CD14-positive monocyte (primary cell): Measurements from ENCODE around the gene TDRD5. TPM values are rescaled to one million over a fixed set of nuclear protein-coding genes. Genes with fewer than 3 reads are reported as not detected.

ENCODE experiments used
- DNase-seq, 3 donors: peaks; one replicate each; pipeline ENCODE4 v3.0.0-alpha.2; 2011 to 2022
- H2AFZ ChIP-seq: 2 replicates; pipeline ENCODE4 v1.6.0; 2012; ENCODE audit warnings: mild to moderate bottlenecking, low read depth, low read length, inconsistent platforms; ENCODE audit not compliant: insufficient read depth, poor library complexity, severe bottlenecking
- H3K27ac ChIP-seq, 2 donors: 1 replicate in 1 of 2; 2 replicates in 1 of 2; pipeline ENCODE4 v1.5.1; 2012 to 2013; ENCODE audit warnings: low read length in 2 of 2, control low read depth in 1 of 2, inconsistent platforms in 1 of 2, low read depth in 1 of 2, mild to moderate bottlenecking in 1 of 2
- H3K27me3 ChIP-seq, 2 donors: one replicate each; pipeline versions ENCODE4 v1.6.0 to v1.6.1; 2011 to 2013; ENCODE audit warnings: low read length in 2 of 2; ENCODE audit not compliant: control insufficient read depth in 2 of 2, insufficient read depth in 2 of 2
- H3K36me3 ChIP-seq, 2 donors: replicated peaks in 1 of 2; 1 replicate in 1 of 2; 2 replicates in 1 of 2; pipeline versions ENCODE4 v1.5.1 to v1.6.1; 2012 to 2013; ENCODE audit warnings: low read length in 2 of 2, control low read depth in 1 of 2, inconsistent platforms in 1 of 2, mild to moderate bottlenecking in 1 of 2; ENCODE audit not compliant: insufficient read depth in 2 of 2, control insufficient read depth in 1 of 2
- H3K4me1 ChIP-seq, 2 donors: 1 replicate in 1 of 2; 2 replicates in 1 of 2; pipeline versions ENCODE4 v1.5.1 to v1.6.1; 2012 to 2013; ENCODE audit warnings: low read length in 2 of 2, control low read depth in 1 of 2, inconsistent platforms in 1 of 2, mild to moderate bottlenecking in 1 of 2, moderate library complexity in 1 of 2; ENCODE audit not compliant: insufficient read depth in 2 of 2, control insufficient read depth in 1 of 2
- H3K4me2 ChIP-seq: replicated peaks from 2 replicates; pipeline ENCODE3; 2012; ENCODE audit warnings: low read length, moderate library complexity, mild to moderate bottlenecking; ENCODE audit not compliant: poor library complexity, severe bottlenecking; ENCODE audit errors: extremely low read depth
- H3K4me3 ChIP-seq, 3 experiments: fragments of 200-600 bp in 1 of 3; sonication (generic) in 1 of 3; replicated peaks in 1 of 3; 1 replicate in 2 of 3; 2 replicates in 1 of 3; pipeline ENCODE4 v1.5.1; 2011 to 2013; ENCODE audit warnings: low read length in 3 of 3, mild to moderate bottlenecking in 3 of 3, control low read depth in 2 of 3, low read depth in 2 of 3, inconsistent platforms in 1 of 3, moderate library complexity in 1 of 3
- H3K79me2 ChIP-seq: 2 replicates; pipeline ENCODE4 v1.6.0; 2012; ENCODE audit warnings: mild to moderate bottlenecking, control low read depth, inconsistent platforms, low read length, moderate library complexity; ENCODE audit not compliant: insufficient read depth
- H3K9ac ChIP-seq: 2 replicates; pipeline ENCODE4 v1.6.0; 2017; ENCODE audit warnings: low read length, mild to moderate bottlenecking; ENCODE audit not compliant: insufficient read depth, poor library complexity, severe bottlenecking
- H3K9me3 ChIP-seq, 2 donors: replicated peaks in 1 of 2; 1 replicate in 1 of 2; 2 replicates in 1 of 2; pipeline versions ENCODE4 v1.5.1 to v1.6.1; 2012 to 2013; ENCODE audit warnings: low read length in 2 of 2, control low read depth in 1 of 2; ENCODE audit not compliant: control insufficient read depth in 1 of 2, insufficient read depth in 1 of 2
- H4K20me1 ChIP-seq: 2 replicates; pipeline ENCODE4 v1.6.0; 2012; ENCODE audit warnings: mild to moderate bottlenecking, low read length, control low read depth, moderate library complexity; ENCODE audit not compliant: insufficient read depth
- H3K27ac Mint-ChIP-seq, 7 donors: one replicate each; pipeline ENCODE4 v1.8.0; 2020; ENCODE audit warnings: mild to moderate bottlenecking in 7 of 7, mixed read lengths in 7 of 7, moderate library complexity in 6 of 7, inconsistent platforms in 2 of 7
- H3K27me3 Mint-ChIP-seq, 3 donors: one replicate each; pipeline ENCODE4 v1.8.0; 2021 to 2022; ENCODE audit warnings: low read depth in 3 of 3, mild to moderate bottlenecking in 3 of 3, mixed read lengths in 3 of 3, moderate library complexity in 3 of 3, inconsistent platforms in 1 of 3
- H3K36me3 Mint-ChIP-seq, 2 donors: one replicate each; pipeline ENCODE4 v1.8.0; 2020; ENCODE audit warnings: mixed read lengths in 2 of 2, inconsistent platforms in 1 of 2, mild to moderate bottlenecking in 1 of 2
- H3K4me1 Mint-ChIP-seq: one replicate; pipeline ENCODE4 v1.8.0; 2020; ENCODE audit warnings: mild to moderate bottlenecking, mixed read lengths
- H3K4me3 Mint-ChIP-seq, 2 donors: one replicate each; pipeline ENCODE4 v1.8.0; 2020; ENCODE audit warnings: mild to moderate bottlenecking in 2 of 2, mixed read lengths in 2 of 2, moderate library complexity in 1 of 2
- H3K9me3 Mint-ChIP-seq, 7 donors: one replicate each; pipeline ENCODE4 v1.8.0; 2020 to 2022; ENCODE audit warnings: mixed read lengths in 7 of 7, mild to moderate bottlenecking in 6 of 7, moderate library complexity in 6 of 7, inconsistent platforms in 2 of 7
- CTCF ChIP-seq: fragments of 200-600 bp; IDR thresholded peaks from one replicate; pipeline ENCODE4 v1.8.0; 2022; ENCODE audit warnings: antibody characterized with exemption, mild to moderate bottlenecking
- WGBS: methylation state at CpG from one replicate; pipeline ENCODE4 v1.1.5; 2013; ENCODE audit warnings: missing lambda C conversion rate; ENCODE audit not compliant: insufficient coverage; 5-methylcytosine and 5-hydroxymethylcytosine counted together
- intact Hi-C, 2 donors: fragments of 100-400 bp; cut with micrococcal nuclease; formaldehyde crosslinking; loops; one replicate each; pipeline versions ENCODE4 v1.15.0 to v1.15.1; 2023
- polyA plus RNA-seq, 3 donors: library from polyadenylated mRNA; depleted of rRNA in 1 of 3; unstranded in 2 of 3; stranded (reverse) in 1 of 3; fragments of 300-500 nt in 2 of 3; fragments of >200 nt in 1 of 3; fragmentation: Illumina TruSeq in 2 of 3; gene quantifications; 1 replicate in 2 of 3; 2 replicates in 1 of 3; pipeline ENCODE4 v1.2.3, GENCODE V29; 2012 to 2021

The TDRD5 gene
- polyA plus RNA-seq, 3 donors: not detected

GRCh38 chr1:179558078-179558477 lies 33.6 kb upstream of the TDRD5 start:
- H3K79me2 ChIP-seq: no peaks in the 10 kb centered on the region
- no peaks in the 10 kb centered on the region for H3K4me1 Mint-ChIP-seq
- no peaks in the 10 kb centered on the region for H3K4me1 ChIP-seq
- H3K4me2 ChIP-seq: no peak overlapping the region
- H3K4me3 ChIP-seq: no peak overlapping the region
- H3K9me3 ChIP-seq: no peaks in the 10 kb centered on the region
- H3K27ac ChIP-seq: no peak overlapping the region
- no peak overlapping the region for H3K27ac Mint-ChIP-seq
- H3K36me3 Mint-ChIP-seq: no peaks in the 10 kb centered on the region
- no CpG with 5 or more reads among the region's 1 CpG for WGBS
- peaks cover 0 to 6% (median 0%) of the 10 kb centered on the region in 3 donors for H3K27me3 Mint-ChIP-seq
- no peaks in the 10 kb centered on the region for H3K27me3 ChIP-seq
- no peaks in the 10 kb centered on the region for H3K36me3 ChIP-seq
- intact Hi-C loops: no loop called here
- H2AFZ ChIP-seq: no peak overlapping the region
- H4K20me1 ChIP-seq: no peaks in the 10 kb centered on the region
- no peak for DNase-seq
- no peak for TF ChIP-seq CTCF
- peaks cover 0 to 8% (median 0%) of the 10 kb centered on the region in 7 donors for H3K9me3 Mint-ChIP-seq
- H3K4me3 Mint-ChIP-seq: no peak overlapping the region
- no peak overlapping the region for H3K9ac ChIP-seq

- intact Hi-C loops: no loop called here
- no peak within 1 kb of the TSS for H3K27ac ChIP-seq
- no peaks in the 10 kb centered on the region for H3K36me3 ChIP-seq
- no peak within 1 kb of the TSS for H3K9ac ChIP-seq
- Mint-ChIP-seq H3K4me1 (peaks cover 12% of the 10 kb centered on the region), H3K27me3 (peaks cover 37 to 58% (median 38%) of the 10 kb centered on the region in 3 donors), H3K36me3 (peaks cover 2 to 3% of the 10 kb centered on the region in 2 donors), H3K9me3 (peaks cover 0 to 11% (median 7%) of the 10 kb centered on the region in 7 donors), H3K27ac (no peak within 1 kb of the TSS), H3K4me3 (peak within 1 kb of the TSS in 1 of 2 donors; percentile 80)
- H3K4me1 ChIP-seq: peaks cover 2 to 7% of the 10 kb centered on the region in 2 donors
- no peak for DNase-seq
- peaks cover 0 to 11% of the 10 kb centered on the region in 2 donors for H3K9me3 ChIP-seq
- TF ChIP-seq CTCF: no peak
- peak within 1 kb of the TSS; percentile 34 for H3K4me2 ChIP-seq
- no peaks in the 10 kb centered on the region for H4K20me1 ChIP-seq
- H3K4me3 ChIP-seq: no peak within 1 kb of the TSS
- WGBS: 3% methylated on average over 74 of the region's 77 CpGs
- peaks cover 38 to 54% of the 10 kb centered on the region in 2 donors for H3K27me3 ChIP-seq
- H2AFZ ChIP-seq: no peak within 1 kb of the TSS
- H3K79me2 ChIP-seq: no peaks in the 10 kb centered on the region
Observed at GRCh38 chr1:179575497-179576314, 15.9 kb upstream of the TDRD5 start, which contains the start of gene NPHS2. NPHS2 (minus strand) TSS chr1:179575948; CDS start chr1:179575864, 84 bp downstream.
